ENCODE results near the gene MEN1. TPM values are rescaled to one million over a fixed set of nuclear protein-coding genes. Genes with fewer than 3 reads are reported as not detected.
A peak's percentile ranks its signal among the peaks of the same experiment; 100 is the strongest.

Gene MEN1
- total and polyA plus RNA-seq, 9 of the 15 experiments (the other 6 are each of a cell fraction or from before 2014, with no cell fraction given), result 3.4 to 57.2 (median 19.3) TPM

DNA sequence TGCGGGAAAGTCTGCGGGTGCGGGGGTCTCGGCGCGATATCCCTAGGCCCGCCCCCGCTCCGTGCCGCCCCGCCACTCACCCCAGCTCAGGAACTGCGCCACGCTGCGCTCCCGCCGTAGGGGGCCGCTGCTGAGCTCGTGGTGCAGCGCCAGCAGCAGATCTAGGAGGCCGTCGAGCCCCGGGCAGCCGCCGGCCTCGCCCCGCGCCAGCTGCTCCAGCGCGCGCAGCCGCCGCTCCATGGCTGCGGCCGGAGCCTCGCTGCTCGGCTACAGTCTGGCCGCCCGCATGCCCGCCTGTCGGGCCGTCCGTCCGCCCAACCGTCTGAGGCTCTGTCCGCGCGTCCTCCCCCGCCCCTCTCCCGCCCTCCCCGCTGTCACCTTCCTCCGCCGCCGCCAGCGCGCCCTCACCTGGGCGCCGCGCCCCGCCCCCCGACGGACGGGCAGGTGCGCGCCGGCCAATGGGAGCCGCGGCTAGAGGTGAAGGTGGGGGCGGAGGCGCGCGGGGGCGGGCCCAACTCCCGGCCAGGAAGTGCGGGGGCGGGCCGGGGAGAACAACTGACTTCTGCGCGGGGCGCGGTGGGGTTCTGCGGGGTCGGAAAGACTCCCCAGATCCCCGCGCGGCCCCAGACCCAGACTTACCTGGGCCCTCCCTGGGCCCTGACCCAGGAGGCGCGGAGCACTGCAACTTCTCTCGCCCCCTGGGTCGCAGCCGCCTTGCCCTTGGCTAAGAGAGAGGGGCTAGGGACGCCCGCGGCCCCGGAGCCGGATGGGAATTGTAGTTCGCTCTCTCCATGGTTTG, 34.2 kb upstream of the MEN1 start, which contains the start of gene CDC42BPG (continued):
- TF ChIP-seq HNRNPH1 (optimal IDR thresholded peaks at IDR 0.05; ENCODE audit: low read depth, low read length) (no peak), NFYB (IDR thresholded peaks at IDR 0.05; ENCODE audit: extremely low read depth, insufficient read length) (no peak), KLF1 (tag; IDR thresholded peaks at IDR 0.05) (no peak), ZKSCAN8 (CRISPR knock-in tag; IDR thresholded peaks at IDR 0.05) (no peak), SIX5 (IDR thresholded peaks at IDR 0.05; ENCODE audit: borderline replicate concordance in 1 of 2, insufficient read depth in 1 of 2, low read depth in 1 of 2, low read length in 2 of 2) (0 out of 4 replicates have a peak, but pooled peaks of 1 of the 2 experiments have one; percentile 18), NR2F6 (CRISPR knock-in tag; IDR thresholded peaks at IDR 0.05) (no peak), IRF1 (CRISPR knock-in tag; IDR thresholded peaks at IDR 0.05; ENCODE audit: borderline replicate concordance) (no peak), KLF6 (CRISPR knock-in tag; IDR thresholded peaks at IDR 0.05; ENCODE audit: borderline replicate concordance) (0 out of 2 replicates have a peak, but pooled peaks have one; percentile 34), MTF1 (CRISPR knock-in tag; IDR thresholded peaks at IDR 0.05; ENCODE audit: borderline replicate concordance) (no peak), RHOXF2B (CRISPR knock-in tag; conservative IDR thresholded peaks at IDR 0.05) (no peak), NCOA2 (IDR thresholded peaks at IDR 0.05; ENCODE audit: partially characterized antibody in 2 of 2) (no peak), ZNF766 (CRISPR knock-in tag; conservative IDR thresholded peaks at IDR 0.05) (no peak), IFI16 (CRISPR knock-in tag; IDR thresholded peaks at IDR 0.05) (no peak), ZNF764 (CRISPR knock-in tag; IDR thresholded peaks at IDR 0.05; ENCODE audit: low read depth) (no peak), NR2C2 (CRISPR knock-in tag; IDR thresholded peaks at IDR 0.05) (no peak), NR2C2 (tag; IDR thresholded peaks at IDR 0.05) (peak; percentile 74), DNMT1 (IDR thresholded peaks at IDR 0.05) (no peak), POU5F1 (IDR thresholded peaks at IDR 0.05; ENCODE audit: borderline replicate concordance, low read depth, low read length, partially characterized antibody) (no peak), ZNF232 (CRISPR knock-in tag; IDR thresholded peaks at IDR 0.05) (no peak), SMARCA5 (IDR thresholded peaks at IDR 0.05) (no peak), MEF2D (tag; conservative IDR thresholded peaks at IDR 0.05; ENCODE audit: low read depth) (no peak)
- TF ChIP-seq, protein P1, sequence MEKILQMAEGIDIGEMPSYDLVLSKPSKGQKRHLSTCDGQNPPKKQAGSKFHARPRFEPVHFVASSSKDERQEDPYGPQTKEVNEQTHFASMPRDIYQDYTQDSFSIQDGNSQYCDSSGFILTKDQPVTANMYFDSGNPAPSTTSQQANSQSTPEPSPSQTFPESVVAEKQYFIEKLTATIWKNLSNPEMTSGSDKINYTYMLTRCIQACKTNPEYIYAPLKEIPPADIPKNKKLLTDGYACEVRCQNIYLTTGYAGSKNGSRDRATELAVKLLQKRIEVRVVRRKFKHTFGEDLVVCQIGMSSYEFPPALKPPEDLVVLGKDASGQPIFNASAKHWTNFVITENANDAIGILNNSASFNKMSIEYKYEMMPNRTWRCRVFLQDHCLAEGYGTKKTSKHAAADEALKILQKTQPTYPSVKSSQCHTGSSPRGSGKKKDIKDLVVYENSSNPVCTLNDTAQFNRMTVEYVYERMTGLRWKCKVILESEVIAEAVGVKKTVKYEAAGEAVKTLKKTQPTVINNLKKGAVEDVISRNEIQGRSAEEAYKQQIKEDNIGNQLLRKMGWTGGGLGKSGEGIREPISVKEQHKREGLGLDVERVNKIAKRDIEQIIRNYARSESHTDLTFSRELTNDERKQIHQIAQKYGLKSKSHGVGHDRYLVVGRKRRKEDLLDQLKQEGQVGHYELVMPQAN (IDR thresholded peaks at IDR 0.05; ENCODE audit: borderline replicate concordance), result no peak
- TF ChIP-seq, protein P2, sequence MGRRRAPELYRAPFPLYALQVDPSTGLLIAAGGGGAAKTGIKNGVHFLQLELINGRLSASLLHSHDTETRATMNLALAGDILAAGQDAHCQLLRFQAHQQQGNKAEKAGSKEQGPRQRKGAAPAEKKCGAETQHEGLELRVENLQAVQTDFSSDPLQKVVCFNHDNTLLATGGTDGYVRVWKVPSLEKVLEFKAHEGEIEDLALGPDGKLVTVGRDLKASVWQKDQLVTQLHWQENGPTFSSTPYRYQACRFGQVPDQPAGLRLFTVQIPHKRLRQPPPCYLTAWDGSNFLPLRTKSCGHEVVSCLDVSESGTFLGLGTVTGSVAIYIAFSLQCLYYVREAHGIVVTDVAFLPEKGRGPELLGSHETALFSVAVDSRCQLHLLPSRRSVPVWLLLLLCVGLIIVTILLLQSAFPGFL (CRISPR knock-in tag; IDR thresholded peaks at IDR 0.05), result no peak
- TF ChIP-seq, protein P3, sequence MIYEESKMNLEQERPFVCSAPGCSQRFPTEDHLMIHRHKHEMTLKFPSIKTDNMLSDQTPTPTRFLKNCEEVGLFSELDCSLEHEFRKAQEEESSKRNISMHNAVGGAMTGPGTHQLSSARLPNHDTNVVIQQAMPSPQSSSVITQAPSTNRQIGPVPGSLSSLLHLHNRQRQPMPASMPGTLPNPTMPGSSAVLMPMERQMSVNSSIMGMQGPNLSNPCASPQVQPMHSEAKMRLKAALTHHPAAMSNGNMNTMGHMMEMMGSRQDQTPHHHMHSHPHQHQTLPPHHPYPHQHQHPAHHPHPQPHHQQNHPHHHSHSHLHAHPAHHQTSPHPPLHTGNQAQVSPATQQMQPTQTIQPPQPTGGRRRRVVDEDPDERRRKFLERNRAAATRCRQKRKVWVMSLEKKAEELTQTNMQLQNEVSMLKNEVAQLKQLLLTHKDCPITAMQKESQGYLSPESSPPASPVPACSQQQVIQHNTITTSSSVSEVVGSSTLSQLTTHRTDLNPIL (CRISPR knock-in tag; IDR thresholded peaks at IDR 0.05), result no peak
